ENCODE results near the gene ARID1A.

DNA sequence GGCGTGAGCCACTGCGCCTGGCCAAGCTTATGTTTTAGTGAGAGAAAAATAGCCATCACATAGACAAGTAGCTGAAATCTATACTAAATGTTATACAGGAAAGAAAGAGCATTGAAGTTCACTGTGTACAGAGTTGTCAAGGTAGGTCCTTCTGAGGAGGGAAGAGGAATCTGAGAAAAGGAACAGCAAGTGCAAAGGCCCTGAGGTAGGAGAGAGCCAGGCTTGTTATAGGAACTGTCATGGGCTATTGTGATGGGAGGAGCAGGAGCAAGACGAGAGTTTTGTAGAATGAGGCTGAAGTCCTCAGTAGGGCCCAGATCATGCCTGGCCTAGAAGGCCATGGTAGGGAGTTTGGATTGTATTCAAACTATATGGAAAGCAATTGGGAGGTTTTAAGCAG is 135.2 kb downstream of the ARID1A start:
- TF ChIP-seq, protein P1, sequence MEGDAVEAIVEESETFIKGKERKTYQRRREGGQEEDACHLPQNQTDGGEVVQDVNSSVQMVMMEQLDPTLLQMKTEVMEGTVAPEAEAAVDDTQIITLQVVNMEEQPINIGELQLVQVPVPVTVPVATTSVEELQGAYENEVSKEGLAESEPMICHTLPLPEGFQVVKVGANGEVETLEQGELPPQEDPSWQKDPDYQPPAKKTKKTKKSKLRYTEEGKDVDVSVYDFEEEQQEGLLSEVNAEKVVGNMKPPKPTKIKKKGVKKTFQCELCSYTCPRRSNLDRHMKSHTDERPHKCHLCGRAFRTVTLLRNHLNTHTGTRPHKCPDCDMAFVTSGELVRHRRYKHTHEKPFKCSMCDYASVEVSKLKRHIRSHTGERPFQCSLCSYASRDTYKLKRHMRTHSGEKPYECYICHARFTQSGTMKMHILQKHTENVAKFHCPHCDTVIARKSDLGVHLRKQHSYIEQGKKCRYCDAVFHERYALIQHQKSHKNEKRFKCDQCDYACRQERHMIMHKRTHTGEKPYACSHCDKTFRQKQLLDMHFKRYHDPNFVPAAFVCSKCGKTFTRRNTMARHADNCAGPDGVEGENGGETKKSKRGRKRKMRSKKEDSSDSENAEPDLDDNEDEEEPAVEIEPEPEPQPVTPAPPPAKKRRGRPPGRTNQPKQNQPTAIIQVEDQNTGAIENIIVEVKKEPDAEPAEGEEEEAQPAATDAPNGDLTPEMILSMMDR (IDR thresholded peaks at IDR 0.05) = no peak
- no peak for TF ChIP-seq POLR2A (IDR thresholded peaks at IDR 0.05)

All from right lobe of liver (tissue), 4 donors.